ENCODE results near the gene HIBADH. TPM values are rescaled to one million over a fixed set of nuclear protein-coding genes. Genes with fewer than 3 reads are reported as not detected.

HIBADH gene
- total RNA-seq, 1 experiment from 2014 or later, result 23.2 TPM

GRCh38 chr7:27614095-27614494, 48.6 kb downstream of the HIBADH start:
- Histone ChIP-seq H3K27me3 (ENCODE audit: insufficient read depth, low read length) (no peaks in the 10 kb centered on the region), H2BK120ac (ENCODE audit: low read depth, low read length, poor library complexity, severe bottlenecking) (no peak overlapping the region), H3K56ac (ENCODE audit: insufficient read length, low read depth, low read length) (no peak overlapping the region), H3K4me2 (ENCODE audit: insufficient read depth, insufficient read length, low read length) (no peak overlapping the region), H2BK5ac (ENCODE audit: insufficient read length, low read length) (no peak overlapping the region), H2BK12ac (ENCODE audit: insufficient read length, low read depth, low read length) (no peak overlapping the region), H3K23ac (ENCODE audit: insufficient read length, low read depth, low read length) (no peak overlapping the region), H2BK15ac (ENCODE audit: low read depth, low read length) (no peak overlapping the region), H4K8ac (replicated peaks; ENCODE audit: insufficient read length, low read depth, low read length) (no peak overlapping the region), H3K79me1 (ENCODE audit: insufficient read depth, low read depth, low read length, poor library complexity, severe bottlenecking) (no peaks in the 10 kb centered on the region), H4K20me1 (ENCODE audit: control insufficient read depth, insufficient read depth, insufficient read length) (no peaks in the 10 kb centered on the region), H4K91ac (ENCODE audit: insufficient read length, low read depth, low read length) (no peak overlapping the region), H4K5ac (ENCODE audit: insufficient read length, low read depth, low read length) (no peak overlapping the region), H3K27ac (ENCODE audit: insufficient read length, low read depth, low read length) (no peak overlapping the region), H2BK20ac (ENCODE audit: low read depth, low read length, poor library complexity, severe bottlenecking) (no peak overlapping the region), H2AFZ (ENCODE audit: low read length) (no peak overlapping the region), H3K14ac (ENCODE audit: insufficient read depth, low read length) (no peak overlapping the region), H3T11ph (ENCODE audit: low read length) (no peak overlapping the region), H2AK5ac (ENCODE audit: insufficient read length, low read length) (no peak overlapping the region), H3K9ac (ENCODE audit: extremely low read depth, insufficient read length, low read length) (no peak overlapping the region), H3K79me2 (ENCODE audit: insufficient read depth, low read length) (no peaks in the 10 kb centered on the region), H3K23me2 (ENCODE audit: insufficient read length, low read depth, low read length, poor library complexity, severe bottlenecking) (no peaks in the 10 kb centered on the region), H3K9me3 (ENCODE audit: control insufficient read depth, low read depth, low read length) (no peaks in the 10 kb centered on the region), H3K4ac (ENCODE audit: low read depth, low read length) (no peak overlapping the region), H3K4me1 (ENCODE audit: insufficient read depth, low read length) (no peaks in the 10 kb centered on the region; the same call in 1 of the 2 replicates), H3K18ac (ENCODE audit: insufficient read length, low read depth, low read length) (no peak overlapping the region)
- no CpG with 5 or more reads among the region's 2 CpGs for WGBS (ENCODE audit: extremely low coverage, insufficient read length, low lambda C conversion rate)
- H3K9me3 Mint-ChIP-seq, result peaks cover 3 to 5% of the 10 kb centered on the region in 2 experiments; a peak in 2 of 5 replicates
- H3K36me3 Mint-ChIP-seq (ENCODE audit: insufficient read depth in 1 of 3, low read depth in 3 of 3), result peaks cover 15 to 17% (median 15%) of the 10 kb centered on the region in 3 experiments; a peak in 6 of 7 replicates
- H3K27ac Mint-ChIP-seq, result no peak overlapping the region
- DNase-seq, result no peak
- peaks cover 5 to 7% of the 10 kb centered on the region in 2 experiments; a peak in 1 of 4 replicates for H3K4me1 Mint-ChIP-seq
- no peak for TF ChIP-seq CTCF (conservative IDR thresholded peaks at IDR 0.05)
- no peaks in the 10 kb centered on the region for H3K27me3 Mint-ChIP-seq (ENCODE audit: low read depth)
- H3K4me3 Mint-ChIP-seq, result no peak overlapping the region

Data from H9 (cell line).